GM23248 (cell line): Measurements from ENCODE around the gene NSMF.

Experiments
- EZH2 ChIP-seq: fragments of 200-600 bp; sonication (generic); IDR thresholded peaks from 2 replicates; pipeline ENCODE4 v1.6.1; 2018; ENCODE audit warnings: antibody characterized with exemption, mild to moderate bottlenecking; ENCODE audit not compliant: insufficient read depth, poor library complexity, severe bottlenecking
- EZH2phosphoT487 ChIP-seq: fragments of 200-600 bp; sonication (generic); IDR thresholded peaks from 2 replicates; pipeline ENCODE4 v1.6.1; 2018; ENCODE audit warnings: antibody characterized with exemption, moderate library complexity, mild to moderate bottlenecking, low read depth; ENCODE audit not compliant: insufficient read depth

- TF ChIP-seq EZH2 (no peak), EZH2phosphoT487 (no peak)
Observed at GRCh38 chr9:137499416-137499815, 40.3 kb upstream of the NSMF start.
